SK-N-SH (cell line): ENCODE measurements around the gene RBM12.
A peak's percentile ranks its signal among the peaks of the same experiment; 100 is the strongest.

Experiments
- EP300 ChIP-seq, 2 experiments: IDR thresholded peaks; 2 replicates each; pipeline versions ENCODE4 v1.4.0 to v1.6.1; 2012; ENCODE audit warnings: borderline replicate concordance in 1 of 2, low read depth in 1 of 2, low read length in 1 of 2
- GABPA ChIP-seq: IDR thresholded peaks from 2 replicates; pipeline ENCODE4 v1.4.0; 2012; ENCODE audit warnings: low read depth, mild to moderate bottlenecking
- MXI1 ChIP-seq: IDR thresholded peaks from 2 replicates; pipeline ENCODE4 v1.6.1; 2012; ENCODE audit warnings: mild to moderate bottlenecking, low read depth, low read length, improper control_type of control experiment
- RAD21 ChIP-seq: IDR thresholded peaks from 2 replicates; pipeline ENCODE4 v1.6.1; 2012; ENCODE audit warnings: mild to moderate bottlenecking, low read length
- RCOR1 ChIP-seq: fragments of 150-350 bp; IDR thresholded peaks from 2 replicates; pipeline ENCODE4 v1.6.1; 2017; ENCODE audit warnings: antibody characterized with exemption, low read length
- RFX5 ChIP-seq: IDR thresholded peaks from 2 replicates; pipeline ENCODE4 v1.6.1; 2012; ENCODE audit warnings: mild to moderate bottlenecking, improper control_type of control experiment, low read length
- TEAD4 ChIP-seq: IDR thresholded peaks from 2 replicates; pipeline ENCODE4 v1.4.0; 2012; ENCODE audit warnings: mild to moderate bottlenecking, borderline replicate concordance; ENCODE audit not compliant: insufficient read depth
- TF ChIP-seq, protein P1 (sequence below): fragments of 200-600 bp; sonication (generic); IDR thresholded peaks from 2 replicates; pipeline ENCODE4 v1.6.1; 2017; ENCODE audit warnings: antibody characterized with exemption, mild to moderate bottlenecking, moderate library complexity
- TF ChIP-seq, protein P2 (sequence below): IDR thresholded peaks from 2 replicates; pipeline ENCODE4 v1.4.0; 2012; ENCODE audit warnings: low read depth, borderline replicate concordance
- TF ChIP-seq, protein P3 (sequence below): fragments of 150-350 bp; IDR thresholded peaks from 2 replicates; pipeline ENCODE4 v1.6.1; 2017; ENCODE audit warnings: antibody characterized with exemption, low read length, low read depth, borderline replicate concordance
- TF ChIP-seq, protein P4 (sequence below): IDR thresholded peaks from 2 replicates; pipeline ENCODE4 v1.4.0; 2012; ENCODE audit warnings: low read depth, borderline replicate concordance
- TF ChIP-seq, protein P5 (sequence below): IDR thresholded peaks from 2 replicates; pipeline ENCODE4 v1.4.0; 2012; ENCODE audit warnings: low read depth
- TF ChIP-seq, protein P6 (sequence below): IDR thresholded peaks from 2 replicates; pipeline ENCODE4; 2012

DNA sequence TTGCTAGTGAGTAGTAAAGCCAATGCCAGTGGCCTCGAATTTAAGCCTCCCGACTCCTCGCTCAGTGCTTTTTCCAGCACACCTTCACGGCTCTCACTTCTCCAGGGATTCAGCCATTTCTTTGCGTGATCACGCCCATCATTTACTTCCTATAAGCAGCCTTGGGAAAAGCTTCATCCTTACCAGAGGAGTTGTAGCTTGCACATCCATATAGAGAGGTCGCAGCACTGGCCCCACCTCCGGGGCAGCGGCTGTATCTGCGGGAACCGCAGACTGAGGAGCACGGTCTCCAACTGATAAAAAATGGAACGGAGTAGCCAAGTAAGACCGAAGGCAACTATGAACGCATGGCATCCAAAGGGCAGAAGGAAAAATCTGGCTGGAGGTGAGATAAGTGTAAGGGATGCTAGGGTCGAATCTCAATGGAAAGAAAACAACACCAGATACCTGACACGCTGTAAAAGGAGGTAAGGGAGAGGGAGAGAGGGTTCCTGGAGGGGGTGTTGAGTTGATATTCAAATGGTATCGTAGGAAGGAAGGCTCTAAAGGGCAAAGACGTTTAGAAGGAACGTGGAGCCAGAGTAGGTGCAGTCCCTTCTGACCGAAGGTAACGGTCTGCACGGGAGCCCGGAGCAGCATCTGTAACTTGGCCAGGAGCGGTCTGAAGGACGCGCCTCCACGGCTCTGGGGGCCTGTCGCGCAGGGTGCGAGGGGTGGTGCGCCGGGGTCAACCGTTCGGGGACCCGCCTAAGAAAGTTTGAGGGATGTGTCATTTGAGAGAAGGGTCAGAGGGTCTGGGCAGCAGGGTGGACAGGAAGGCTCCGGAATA, 33.8 kb upstream of the RBM12 start:
- TF ChIP-seq, protein P1, sequence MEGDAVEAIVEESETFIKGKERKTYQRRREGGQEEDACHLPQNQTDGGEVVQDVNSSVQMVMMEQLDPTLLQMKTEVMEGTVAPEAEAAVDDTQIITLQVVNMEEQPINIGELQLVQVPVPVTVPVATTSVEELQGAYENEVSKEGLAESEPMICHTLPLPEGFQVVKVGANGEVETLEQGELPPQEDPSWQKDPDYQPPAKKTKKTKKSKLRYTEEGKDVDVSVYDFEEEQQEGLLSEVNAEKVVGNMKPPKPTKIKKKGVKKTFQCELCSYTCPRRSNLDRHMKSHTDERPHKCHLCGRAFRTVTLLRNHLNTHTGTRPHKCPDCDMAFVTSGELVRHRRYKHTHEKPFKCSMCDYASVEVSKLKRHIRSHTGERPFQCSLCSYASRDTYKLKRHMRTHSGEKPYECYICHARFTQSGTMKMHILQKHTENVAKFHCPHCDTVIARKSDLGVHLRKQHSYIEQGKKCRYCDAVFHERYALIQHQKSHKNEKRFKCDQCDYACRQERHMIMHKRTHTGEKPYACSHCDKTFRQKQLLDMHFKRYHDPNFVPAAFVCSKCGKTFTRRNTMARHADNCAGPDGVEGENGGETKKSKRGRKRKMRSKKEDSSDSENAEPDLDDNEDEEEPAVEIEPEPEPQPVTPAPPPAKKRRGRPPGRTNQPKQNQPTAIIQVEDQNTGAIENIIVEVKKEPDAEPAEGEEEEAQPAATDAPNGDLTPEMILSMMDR, result no peak
- TF ChIP-seq, protein P2, sequence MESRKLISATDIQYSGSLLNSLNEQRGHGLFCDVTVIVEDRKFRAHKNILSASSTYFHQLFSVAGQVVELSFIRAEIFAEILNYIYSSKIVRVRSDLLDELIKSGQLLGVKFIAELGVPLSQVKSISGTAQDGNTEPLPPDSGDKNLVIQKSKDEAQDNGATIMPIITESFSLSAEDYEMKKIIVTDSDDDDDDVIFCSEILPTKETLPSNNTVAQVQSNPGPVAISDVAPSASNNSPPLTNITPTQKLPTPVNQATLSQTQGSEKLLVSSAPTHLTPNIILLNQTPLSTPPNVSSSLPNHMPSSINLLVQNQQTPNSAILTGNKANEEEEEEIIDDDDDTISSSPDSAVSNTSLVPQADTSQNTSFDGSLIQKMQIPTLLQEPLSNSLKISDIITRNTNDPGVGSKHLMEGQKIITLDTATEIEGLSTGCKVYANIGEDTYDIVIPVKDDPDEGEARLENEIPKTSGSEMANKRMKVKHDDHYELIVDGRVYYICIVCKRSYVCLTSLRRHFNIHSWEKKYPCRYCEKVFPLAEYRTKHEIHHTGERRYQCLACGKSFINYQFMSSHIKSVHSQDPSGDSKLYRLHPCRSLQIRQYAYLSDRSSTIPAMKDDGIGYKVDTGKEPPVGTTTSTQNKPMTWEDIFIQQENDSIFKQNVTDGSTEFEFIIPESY, result no peak
- TF ChIP-seq, protein P3, sequence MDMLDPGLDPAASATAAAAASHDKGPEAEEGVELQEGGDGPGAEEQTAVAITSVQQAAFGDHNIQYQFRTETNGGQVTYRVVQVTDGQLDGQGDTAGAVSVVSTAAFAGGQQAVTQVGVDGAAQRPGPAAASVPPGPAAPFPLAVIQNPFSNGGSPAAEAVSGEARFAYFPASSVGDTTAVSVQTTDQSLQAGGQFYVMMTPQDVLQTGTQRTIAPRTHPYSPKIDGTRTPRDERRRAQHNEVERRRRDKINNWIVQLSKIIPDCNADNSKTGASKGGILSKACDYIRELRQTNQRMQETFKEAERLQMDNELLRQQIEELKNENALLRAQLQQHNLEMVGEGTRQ, result no peak
- TF ChIP-seq RCOR1 (no peak), RFX5 (no peak), RAD21 (no peak), EP300 (IDR thresholded peaks at IDR 0.05; ENCODE audit: borderline replicate concordance in 1 of 2, low read depth in 1 of 2, low read length in 1 of 2) (no peak), GABPA (0 out of 2 replicates have a peak, but pooled peaks have one; percentile 9), MXI1 (no peak), TEAD4 (no peak)
- TF ChIP-seq, protein P4, sequence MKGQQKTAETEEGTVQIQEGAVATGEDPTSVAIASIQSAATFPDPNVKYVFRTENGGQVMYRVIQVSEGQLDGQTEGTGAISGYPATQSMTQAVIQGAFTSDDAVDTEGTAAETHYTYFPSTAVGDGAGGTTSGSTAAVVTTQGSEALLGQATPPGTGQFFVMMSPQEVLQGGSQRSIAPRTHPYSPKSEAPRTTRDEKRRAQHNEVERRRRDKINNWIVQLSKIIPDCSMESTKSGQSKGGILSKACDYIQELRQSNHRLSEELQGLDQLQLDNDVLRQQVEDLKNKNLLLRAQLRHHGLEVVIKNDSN, result no peak
- TF ChIP-seq, protein P5, sequence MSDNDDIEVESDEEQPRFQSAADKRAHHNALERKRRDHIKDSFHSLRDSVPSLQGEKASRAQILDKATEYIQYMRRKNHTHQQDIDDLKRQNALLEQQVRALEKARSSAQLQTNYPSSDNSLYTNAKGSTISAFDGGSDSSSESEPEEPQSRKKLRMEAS, result no peak
- TF ChIP-seq, protein P6, sequence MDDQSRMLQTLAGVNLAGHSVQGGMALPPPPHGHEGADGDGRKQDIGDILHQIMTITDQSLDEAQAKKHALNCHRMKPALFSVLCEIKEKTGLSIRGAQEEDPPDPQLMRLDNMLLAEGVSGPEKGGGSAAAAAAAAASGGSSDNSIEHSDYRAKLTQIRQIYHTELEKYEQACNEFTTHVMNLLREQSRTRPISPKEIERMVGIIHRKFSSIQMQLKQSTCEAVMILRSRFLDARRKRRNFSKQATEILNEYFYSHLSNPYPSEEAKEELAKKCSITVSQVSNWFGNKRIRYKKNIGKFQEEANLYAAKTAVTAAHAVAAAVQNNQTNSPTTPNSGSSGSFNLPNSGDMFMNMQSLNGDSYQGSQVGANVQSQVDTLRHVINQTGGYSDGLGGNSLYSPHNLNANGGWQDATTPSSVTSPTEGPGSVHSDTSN, result no peak
